HEK293 (cell line): ENCODE data around the gene NAT16.
A peak's percentile ranks its signal among the peaks of the same experiment; 100 is the strongest.

Experiments
- CTCF ChIA-PET: fragments of 350-600 bp; formaldehyde crosslinking; extraction: SDS; loops from one replicate; lab custom pipeline; 2021; ENCODE audit warnings: antibody characterized with exemption; lab: Yijun Ruan, JAX
- POLR2A ChIA-PET: fragments of 300-600 bp; formaldehyde crosslinking; extraction: SDS; loops from one replicate; lab custom pipeline; 2020; ENCODE audit warnings: antibody characterized with exemption, inconsistent platforms; lab: Yijun Ruan, JAX
- H3K27ac ChIP-seq: fragments of 200-500 bp; sonication (Bioruptor generic); 2 replicates; pipeline ENCODE4 v1.5.1; 2014; ENCODE audit warnings: low read depth, low read length, control low read depth, inconsistent platforms; ENCODE audit errors: extremely low read depth
- H3K36me3 ChIP-seq, 2 experiments: fragments of 200-500 bp in 1 of 2; sonication (Bioruptor generic) in 1 of 2; 1 replicate in 1 of 2; 2 replicates in 1 of 2; pipeline ENCODE4 v1.5.1; 2014 to 2017; ENCODE audit warnings: inconsistent platforms in 2 of 2, low read length in 2 of 2; ENCODE audit not compliant: control insufficient read depth in 2 of 2, insufficient read depth in 1 of 2
- H3K4me1 ChIP-seq: fragments of 200-500 bp; sonication (Bioruptor generic); 2 replicates; pipeline ENCODE4 v1.5.1; 2014; ENCODE audit warnings: mild to moderate bottlenecking, low read length, inconsistent platforms; ENCODE audit not compliant: control insufficient read depth, insufficient read depth
- H3K4me3 ChIP-seq: 2 replicates; pipeline ENCODE4 v1.5.1; 2011; ENCODE audit warnings: low read depth, mild to moderate bottlenecking, control low read depth, low read length, moderate library complexity
- H3K9me3 ChIP-seq: fragments of 200-500 bp; sonication (Bioruptor generic); 2 replicates; pipeline ENCODE4 v1.5.1; 2014; ENCODE audit warnings: low read depth, low read length, inconsistent platforms; ENCODE audit not compliant: control insufficient read depth, insufficient read depth
- HIC1 ChIP-seq: fragments of 450-650 bp; formaldehyde crosslinking; IDR thresholded peaks from 2 replicates; pipeline ENCODE4 v1.5.1; 2016; ENCODE audit warnings: missing biosample characterization, missing genetic modification characterization
- HOXD13 ChIP-seq: sonication (generic); formaldehyde crosslinking; IDR thresholded peaks from 2 replicates; pipeline ENCODE4 v1.8.0; 2022; ENCODE audit warnings: missing genetic modification reagents, borderline replicate concordance
- PATZ1 ChIP-seq: fragments of 450-650 bp; formaldehyde crosslinking; IDR thresholded peaks from 2 replicates; pipeline ENCODE4 v1.5.1; 2016; ENCODE audit warnings: missing biosample characterization, missing genetic modification characterization
- PRDM10 ChIP-seq: fragments of 450-650 bp; formaldehyde crosslinking; IDR thresholded peaks from 2 replicates; pipeline ENCODE4 v1.5.1; 2016; ENCODE audit warnings: missing biosample characterization, missing genetic modification characterization
- ZNF10 ChIP-seq: fragments of 450-650 bp; formaldehyde crosslinking; IDR thresholded peaks from 2 replicates; pipeline ENCODE4 v1.5.1; 2017; ENCODE audit warnings: missing biosample characterization, missing genetic modification characterization
- ZNF112 ChIP-seq: fragments of 450-650 bp; formaldehyde crosslinking; IDR thresholded peaks from 2 replicates; pipeline ENCODE4 v1.5.0; 2017; ENCODE audit warnings: missing biosample characterization, missing genetic modification characterization
- ZNF121 ChIP-seq: fragments of 450-650 bp; formaldehyde crosslinking; IDR thresholded peaks from 2 replicates; pipeline ENCODE4 v1.5.1; 2016; ENCODE audit warnings: missing biosample characterization, missing genetic modification characterization
- ZNF362 ChIP-seq: fragments of 450-650 bp; formaldehyde crosslinking; IDR thresholded peaks from 2 replicates; pipeline ENCODE4 v1.5.1; 2016; ENCODE audit warnings: missing biosample characterization, missing genetic modification characterization
- ZNF398 ChIP-seq: fragments of 450-650 bp; formaldehyde crosslinking; IDR thresholded peaks from 2 replicates; pipeline ENCODE4 v1.5.1; 2017; ENCODE audit warnings: missing biosample characterization, missing genetic modification characterization
- ZNF561 ChIP-seq: fragments of 450-650 bp; IDR thresholded peaks from 2 replicates; pipeline ENCODE4 v1.5.1; 2018; ENCODE audit warnings: missing biosample characterization, missing genetic modification characterization, borderline replicate concordance
- ZNF830 ChIP-seq: fragments of 450-650 bp; IDR thresholded peaks from 2 replicates; pipeline ENCODE4 v1.5.0; 2018; ENCODE audit warnings: missing biosample characterization, missing genetic modification characterization, low read depth, mild to moderate bottlenecking, moderate library complexity

The NAT16 gene

GRCh38 chr7:101161692-101162471 is 18.2 kb downstream of the NAT16 start:
- H3K4me3 ChIP-seq = no peak overlapping the region
- TF ChIP-seq HOXD13 (CRISPR knock-in tag) (no peak), ZNF10 (tag by site-specific recombination) (no peak), ZNF830 (tag by site-specific recombination) (no peak), ZNF112 (no peak), PATZ1 (tag by site-specific recombination) (no peak), ZNF362 (tag by site-specific recombination) (peak; percentile 59; the same call in 1 of the 2 replicates), ZNF121 (tag by site-specific recombination) (peak; percentile 99), HIC1 (tag by site-specific recombination) (no peak), PRDM10 (tag by site-specific recombination) (peak; percentile 80)
- CTCF ChIA-PET = interaction anchor here (1.3 kb wide), 1 partner anchor 18 kb away, joined by 8 read pairs; no protein-coding TSS in a partner anchor
- H3K4me1 ChIP-seq = peaks cover 14% of the 10 kb centered on the region
- no peak overlapping the region for H3K27ac ChIP-seq
- peaks cover 3 to 17% of the 10 kb centered on the region in 2 experiments; a peak in 2 of 3 replicates for H3K36me3 ChIP-seq
- POLR2A ChIA-PET = interaction anchor here (0.8 kb wide), 2 partner anchors 20 to 42 kb away, joined by 3 read pairs; no protein-coding TSS in a partner anchor
- H3K9me3 ChIP-seq = no peaks in the 10 kb centered on the region

- H3K36me3 ChIP-seq = peaks cover 3 to 17% of the 10 kb centered on the region in 2 experiments; a peak in 2 of 3 replicates
- H3K27ac ChIP-seq = no peak overlapping the region
- no peak overlapping the region for H3K4me3 ChIP-seq
- no peaks in the 10 kb centered on the region for H3K9me3 ChIP-seq
- peaks cover 11% of the 10 kb centered on the region for H3K4me1 ChIP-seq
- POLR2A ChIA-PET = interaction anchor here (0.6 kb wide), 3 partner anchors 23 to 271 kb away, joined by 3 to 4 read pairs (median 3); no protein-coding TSS in a partner anchor
- CTCF ChIA-PET = interaction anchor here (1.3 kb wide), 1 partner anchor 17 kb away, joined by 8 read pairs; no protein-coding TSS in a partner anchor
- TF ChIP-seq ZNF398 (tag by site-specific recombination) = peak; percentile 37; the same call in 1 of the 2 replicates
- no peak for TF ChIP-seq ZNF561 (tag by site-specific recombination)
These were observed 19.2 kb downstream of the NAT16 start for GRCh38 chr7:101160910-101161309.
